H1 (cell line): Measurements from ENCODE around the gene MRPL41. TPM values are rescaled to one million over a fixed set of nuclear protein-coding genes. Genes with fewer than 3 reads are reported as not detected.
"Not testable (repeated sequence)": the region's sequence is repeated elsewhere in the genome, so short reads cannot be mapped to it uniquely, and the experiment has no call there.

Source experiments
- CTCF ChIA-PET: fragments of 300-600 bp; sonication (Branson Sonifier 250); formaldehyde crosslinking; loops from one replicate; lab custom pipeline; 2021; ENCODE audit not compliant: partially characterized antibody; lab: Charles Lee
- POLR2A ChIA-PET: fragments of 300-600 bp; sonication (Branson Sonifier 250); formaldehyde crosslinking; loops from one replicate; lab custom pipeline; 2021; ENCODE audit warnings: inconsistent platforms; ENCODE audit not compliant: partially characterized antibody; lab: Charles Lee
- DNase-seq, 2 experiments: peaks; one replicate each; pipeline versions ENCODE4 v3.0.0 to v3.0.0-alpha.2; 2010 to 2022; ENCODE audit warnings: low spot score in 2 of 2, low read depth in 1 of 2, mixed read lengths in 1 of 2
- FAIRE-seq: peaks from 2 replicates; lab custom pipeline; 2011; peaks lifted over from hg19 to GRCh38; lab: Jason Lieb, UNC
- H2AFZ ChIP-seq: 2 replicates; pipeline ENCODE4 v1.8.1; 2012; ENCODE audit warnings: low read length, inconsistent platforms
- H2AK5ac ChIP-seq: 2 replicates; pipeline ENCODE4 v1.6.1; 2013; ENCODE audit warnings: low read depth, low read length
- H2BK120ac ChIP-seq: replicated peaks from 2 replicates; pipeline ENCODE3; 2013; ENCODE audit warnings: low read depth, low read length, inconsistent platforms
- H2BK12ac ChIP-seq: 2 replicates; pipeline ENCODE4 v1.6.1; 2013; ENCODE audit warnings: low read depth, low read length
- H2BK15ac ChIP-seq: 2 replicates; pipeline ENCODE4 v1.6.1; 2013; ENCODE audit warnings: low read length
- H2BK20ac ChIP-seq: 2 replicates; pipeline ENCODE4 v1.6.1; 2013; ENCODE audit warnings: low read length
- H2BK5ac ChIP-seq: 2 replicates; pipeline ENCODE4 v1.6.1; 2013; ENCODE audit warnings: low read depth, low read length
- H3K14ac ChIP-seq: 2 replicates; pipeline ENCODE4 v1.6.1; 2013; ENCODE audit warnings: inconsistent platforms; ENCODE audit not compliant: insufficient read length
- H3K18ac ChIP-seq: 2 replicates; pipeline ENCODE4 v1.6.1; 2013; ENCODE audit warnings: low read length; ENCODE audit errors: extremely low read depth
- H3K23ac ChIP-seq: 2 replicates; pipeline ENCODE4 v1.6.1; 2013; ENCODE audit warnings: inconsistent platforms; ENCODE audit not compliant: insufficient read length
- H3K23me2 ChIP-seq: 2 replicates; pipeline ENCODE4 v1.6.1; 2013; ENCODE audit warnings: low read depth, low read length
- H3K27ac ChIP-seq: 2 replicates; pipeline ENCODE4 v1.6.1; 2011; ENCODE audit warnings: low read depth, low read length, inconsistent platforms
- H3K27me3 ChIP-seq, 4 experiments: replicated peaks in 1 of 4; 1 replicate in 1 of 4; 2 replicates in 3 of 4; pipeline versions ENCODE4 v1.6.1 to v1.8.1; 2011 to 2013; ENCODE audit warnings: low read length in 3 of 4, mild to moderate bottlenecking in 3 of 4, inconsistent platforms in 2 of 4, mixed read lengths in 2 of 4, moderate library complexity in 1 of 4; ENCODE audit not compliant: control insufficient read depth in 3 of 4, insufficient read depth in 3 of 4; ENCODE audit errors: extremely low read depth in 1 of 4
- H3K36me3 ChIP-seq, 4 experiments: 2 replicates each; pipeline versions ENCODE4 v1.6.1 to v1.8.1; 2011 to 2013; ENCODE audit warnings: mild to moderate bottlenecking in 4 of 4, low read length in 3 of 4, moderate library complexity in 2 of 4, control low read depth in 1 of 4, inconsistent platforms in 1 of 4; ENCODE audit not compliant: insufficient read depth in 4 of 4, control insufficient read depth in 2 of 4
- H3K4ac ChIP-seq: replicated peaks from 2 replicates; pipeline ENCODE3; 2013; ENCODE audit warnings: low read length, low read depth, mixed read lengths, inconsistent platforms; ENCODE audit not compliant: insufficient read length
- H3K4me1 ChIP-seq, 4 experiments: replicated peaks in 1 of 4; 1 replicate in 1 of 4; 2 replicates in 3 of 4; pipeline versions ENCODE4 v1.6.1 to v1.8.1; 2011 to 2013; ENCODE audit warnings: low read length in 3 of 4, inconsistent platforms in 2 of 4, mixed read lengths in 1 of 4; ENCODE audit not compliant: insufficient read depth in 4 of 4, control insufficient read depth in 3 of 4
- H3K4me2 ChIP-seq, 2 experiments: 2 replicates each; pipeline versions ENCODE4 v1.6.1 to v1.8.1; 2011 to 2013; ENCODE audit warnings: low read depth in 2 of 2, low read length in 2 of 2, control low read depth in 1 of 2, inconsistent platforms in 1 of 2, mild to moderate bottlenecking in 1 of 2; ENCODE audit not compliant: insufficient read depth in 1 of 2
- H3K4me3 ChIP-seq, 4 experiments: fragments of 200-600, 300-600 bp in 1 of 4; sonication (generic), shearing (Covaris generic), sonication (Bioruptor Twin) in 1 of 4; 2 replicates each; pipeline versions ENCODE4 v1.5.1 to v1.8.1; 2011 to 2016; ENCODE audit warnings: low read length in 4 of 4, low read depth in 3 of 4, control low read depth in 2 of 4, inconsistent platforms in 2 of 4, mild to moderate bottlenecking in 2 of 4, mixed read lengths in 1 of 4, moderate library complexity in 1 of 4; ENCODE audit not compliant: insufficient read depth in 2 of 4; ENCODE audit errors: extremely low read depth in 1 of 4
- H3K56ac ChIP-seq: replicated peaks from 2 replicates; pipeline ENCODE3; 2013; ENCODE audit warnings: low read depth, mild to moderate bottlenecking, mixed read lengths, low read length, inconsistent platforms; ENCODE audit not compliant: insufficient read length
- H3K79me1 ChIP-seq: 2 replicates; pipeline ENCODE4 v1.6.1; 2013; ENCODE audit warnings: low read depth, low read length, control low read depth
- H3K79me2 ChIP-seq, 2 experiments: 2 replicates each; pipeline versions ENCODE4 v1.6.1 to v1.8.1; 2012 to 2013; ENCODE audit warnings: low read length in 2 of 2, mild to moderate bottlenecking in 2 of 2, inconsistent platforms in 1 of 2; ENCODE audit not compliant: insufficient read depth in 2 of 2, control insufficient read depth in 1 of 2
- H3K9ac ChIP-seq, 4 experiments: replicated peaks in 1 of 4; 1 replicate in 1 of 4; 2 replicates in 3 of 4; pipeline versions ENCODE4 v1.6.1 to v1.8.1; 2011 to 2013; ENCODE audit warnings: low read depth in 3 of 4, low read length in 3 of 4, control low read depth in 2 of 4, mild to moderate bottlenecking in 2 of 4, moderate library complexity in 2 of 4, inconsistent platforms in 1 of 4; ENCODE audit errors: extremely low read depth in 1 of 4
- H3K9me3 ChIP-seq, 2 experiments: 2 replicates each; pipeline versions ENCODE4 v1.6.1 to v1.8.1; 2012 to 2013; ENCODE audit warnings: mild to moderate bottlenecking in 2 of 2, moderate library complexity in 2 of 2, control low read depth in 1 of 2, inconsistent platforms in 1 of 2, low read depth in 1 of 2, low read length in 1 of 2, mixed read lengths in 1 of 2; ENCODE audit not compliant: insufficient read depth in 2 of 2
- H4K20me1 ChIP-seq, 2 experiments: replicated peaks in 1 of 2; 2 replicates each; pipeline versions ENCODE3 to v1.8.1; 2011 to 2013; ENCODE audit warnings: inconsistent platforms in 2 of 2, low read length in 2 of 2, mild to moderate bottlenecking in 1 of 2; ENCODE audit not compliant: insufficient read depth in 2 of 2, control insufficient read depth in 1 of 2
- H4K5ac ChIP-seq: 2 replicates; pipeline ENCODE4 v1.6.1; 2013; ENCODE audit warnings: low read length, low read depth, mixed read lengths, inconsistent platforms; ENCODE audit not compliant: insufficient read length
- H4K8ac ChIP-seq: 2 replicates; pipeline ENCODE4 v1.8.0; 2013; ENCODE audit warnings: mild to moderate bottlenecking, moderate library complexity, low read length, inconsistent platforms; ENCODE audit not compliant: insufficient read depth; ENCODE audit errors: extremely low read depth
- H4K91ac ChIP-seq: replicated peaks from 2 replicates; pipeline ENCODE3; 2013; ENCODE audit warnings: low read length, mixed read lengths, inconsistent platforms; ENCODE audit not compliant: insufficient read length
- whole genome bisulfite sequencing, 2 experiments: shearing (Covaris generic) in 1 of 2; methylation state at CpG; one replicate each; pipeline versions ENCODE4 v1.1.6 to v1.1.7; 2013 to 2015; ENCODE audit warnings: low lambda C conversion rate in 2 of 2, mixed read lengths in 2 of 2, inconsistent platforms in 1 of 2, low coverage in 1 of 2, missing lambda C conversion rate in 1 of 2; ENCODE audit not compliant: insufficient replicate concordance in 2 of 2, insufficient coverage in 1 of 2, insufficient read length in 1 of 2; ENCODE audit errors: extremely low coverage in 1 of 2, missing lambda C conversion rate in 1 of 2; 5-methylcytosine and 5-hydroxymethylcytosine counted together
- polyA plus RNA-seq, 7 experiments: library from polyadenylated mRNA; depleted of rRNA in 3 of 7; stranded (reverse) in 5 of 7; unstranded in 2 of 7; fragments of >200 nt in 5 of 7; fragments of 200-250 nt in 2 of 7; gene quantifications; 1 replicate in 5 of 7; 2 replicates in 1 of 7; 4 replicates in 1 of 7; pipeline versions ENCODE4 v1.2.1 to v1.2.3, GENCODE V29; 2011 to 2013; ENCODE audit warnings: missing spikeins in 2 of 7, mixed read lengths in 2 of 7
- total RNA-seq: library from RNA; stranded (reverse); fragmentation: NEBNext Ultra II Directional; extraction: Animal tissue kit (Norgen Biotek cat#: 25700); gene quantifications from 2 replicates; pipeline ENCODE4 v1.2.1, GENCODE V29; 2021

MRPL41 gene
- total and polyA plus RNA-seq, 2 of the 8 experiments (the other 6 are each of a cell fraction or from before 2014, with no cell fraction given), result 47.2 to 58.1 TPM

DNA sequence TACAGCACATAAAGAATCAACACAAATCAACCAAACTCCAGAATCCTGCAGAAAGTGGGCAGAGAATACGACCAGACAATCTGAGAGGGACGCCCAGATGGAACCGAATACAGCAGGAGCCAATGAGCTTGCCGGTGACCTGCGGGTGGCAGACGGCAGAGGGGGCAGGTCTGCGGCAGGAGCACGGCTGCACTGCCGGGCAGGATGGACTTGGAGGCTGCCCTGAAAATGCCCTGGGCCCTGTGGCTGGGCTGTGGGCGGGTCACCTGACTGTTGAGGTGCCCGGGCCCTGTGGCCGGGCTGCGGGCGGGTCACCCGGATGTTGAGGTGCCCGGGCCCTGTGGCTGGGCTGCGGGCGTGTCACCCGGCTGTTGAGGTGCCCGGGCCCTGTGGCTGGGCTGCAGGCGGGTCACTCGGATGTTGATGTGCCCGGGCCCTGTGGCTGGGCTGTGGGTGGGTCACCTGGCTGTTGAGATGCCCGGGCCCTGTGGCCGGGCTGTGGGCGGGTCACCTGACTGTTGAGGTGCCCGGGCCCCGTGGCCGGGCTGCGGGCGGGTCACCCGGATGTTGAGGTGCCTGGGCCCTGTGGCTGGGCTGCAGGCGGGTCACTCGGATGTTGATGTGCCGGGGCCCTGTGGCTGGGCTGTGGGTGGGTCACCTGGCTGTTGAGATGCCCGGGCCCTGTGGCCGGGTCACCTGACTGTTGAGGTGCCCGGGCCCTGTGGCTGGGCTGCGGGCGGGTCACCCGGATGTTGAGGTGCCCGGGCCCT, 37.7 kb upstream of the MRPL41 start:
- H3K4me1 ChIP-seq, H2AK5ac ChIP-seq, H3K18ac ChIP-seq, H4K5ac ChIP-seq, H4K8ac ChIP-seq, H2BK15ac ChIP-seq, H3K36me3 ChIP-seq, H3K27ac ChIP-seq, H3K79me1 ChIP-seq, H3K23me2 ChIP-seq, H3K27me3 ChIP-seq, H3K14ac ChIP-seq, H2BK12ac ChIP-seq, H3K9ac ChIP-seq, DNase-seq, H2BK120ac ChIP-seq, H3K4me3 ChIP-seq, H3K56ac ChIP-seq, H2BK5ac ChIP-seq, H3K4me2 ChIP-seq, FAIRE-seq, H3K23ac ChIP-seq, H3K79me2 ChIP-seq, H4K20me1 ChIP-seq, CTCF ChIA-PET, H2BK20ac ChIP-seq, H3K4ac ChIP-seq, H4K91ac ChIP-seq, H2AFZ ChIP-seq: not testable (repeated sequence)
- WGBS, 2 experiments, result 91% methylated on average over 16 of the region's 42 CpGs; no CpG with 5 or more reads in 1 of the 2 experiments
- peaks cover 2 to 11% of the 10 kb centered on the region in 2 experiments; a peak in 1 of 4 replicates for H3K9me3 ChIP-seq
- POLR2A ChIA-PET, result interaction anchor here (1.2 kb wide), 1 partner anchor 38 kb away, joined by 3 read pairs; the partner anchor contains the start of gene MRPL41
